Measurements from ENCODE around the gene PAK2. TPM values are rescaled to one million over a fixed set of nuclear protein-coding genes. Genes with fewer than 3 reads are reported as not detected.
"Not testable (repeated sequence)": the region's sequence is repeated elsewhere in the genome, so short reads cannot be mapped to it uniquely, and the experiment has no call there.

PAK2 gene
- 10 to 100 TPM; 84.2 to 90.8 (median 90.5) TPM for polyA plus RNA-seq (ENCODE audit: insufficient read length in 3 of 3)

DNA sequence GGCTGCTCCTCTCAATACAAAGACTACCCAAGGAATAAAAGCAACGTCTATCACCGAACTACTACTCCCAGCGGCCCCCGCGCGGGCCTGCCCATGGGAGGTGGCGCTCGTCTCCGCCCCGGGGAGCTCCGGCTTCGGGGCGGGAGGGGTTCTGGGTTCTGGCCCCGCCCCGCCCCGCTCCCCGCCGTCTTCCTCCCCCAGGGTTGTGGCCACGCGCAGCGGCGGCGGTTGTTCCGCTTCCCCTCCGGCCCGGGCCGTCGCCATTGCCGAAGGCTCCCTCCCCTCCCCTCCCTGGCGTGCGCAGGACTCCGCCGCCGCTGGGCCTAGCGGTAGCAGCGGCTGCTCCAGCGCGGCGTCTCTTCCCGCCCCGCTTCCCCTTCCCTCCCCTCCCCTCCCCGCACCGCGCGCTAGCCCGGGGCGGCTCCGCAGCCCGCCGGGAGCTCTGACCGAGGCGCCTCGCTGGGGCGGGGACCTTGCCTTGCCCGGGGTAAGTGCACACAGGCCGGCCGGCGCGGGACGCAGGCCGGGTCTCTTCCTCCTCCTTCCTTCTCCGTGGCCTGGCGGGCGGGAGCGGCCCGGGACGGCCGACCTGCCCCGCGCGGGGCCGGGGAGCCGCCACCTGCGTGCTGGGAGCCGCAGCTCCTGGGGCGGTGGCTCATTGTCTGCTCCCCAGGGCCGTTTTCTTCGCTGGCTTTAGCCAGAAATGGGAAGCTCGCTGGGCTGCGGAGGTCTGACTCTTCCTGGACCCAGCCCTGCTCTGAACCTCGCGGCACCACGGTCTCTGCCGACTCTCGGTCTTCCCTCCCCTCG lies at the start of gene PAK2:
PAK2 (plus strand) TSS at position 187 of the 810 bp plus-strand sequence. CDS start 42,790 bp downstream, outside the sequence.
- peak in 2 of 3 donors; percentile 65 to 72 for DNase-seq (ENCODE audit: low read depth in 3 of 3, low spot score in 2 of 3)

GRCh38 chr3:196689941-196690660 lies 49.6 kb upstream of the PAK2 start:
- no peak for DNase-seq (ENCODE audit: low read depth in 3 of 3, low spot score in 2 of 3)

DNA sequence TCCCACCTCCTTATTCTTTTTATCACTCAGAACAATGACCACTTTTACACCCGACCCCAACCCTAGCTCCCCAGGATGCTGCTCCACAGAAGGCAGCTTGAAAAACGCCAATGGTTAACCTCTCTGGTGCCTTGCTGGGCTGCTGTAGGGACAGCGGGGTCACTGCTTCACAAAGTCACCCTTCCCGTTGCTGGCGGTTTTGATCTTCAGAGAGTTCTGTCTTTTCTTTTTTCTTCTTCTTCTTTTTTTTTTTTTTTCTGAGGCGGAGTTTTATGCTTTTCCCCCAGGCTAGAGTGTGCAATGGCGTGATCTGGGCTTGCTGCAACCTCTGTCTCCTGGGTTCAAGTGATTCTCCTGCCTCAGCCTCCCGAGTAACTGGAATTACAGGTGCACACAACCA lies 48.3 kb upstream of the PAK2 start:
- DNase-seq (ENCODE audit: low read depth in 3 of 3, low spot score in 2 of 3) = no peak

DNA sequence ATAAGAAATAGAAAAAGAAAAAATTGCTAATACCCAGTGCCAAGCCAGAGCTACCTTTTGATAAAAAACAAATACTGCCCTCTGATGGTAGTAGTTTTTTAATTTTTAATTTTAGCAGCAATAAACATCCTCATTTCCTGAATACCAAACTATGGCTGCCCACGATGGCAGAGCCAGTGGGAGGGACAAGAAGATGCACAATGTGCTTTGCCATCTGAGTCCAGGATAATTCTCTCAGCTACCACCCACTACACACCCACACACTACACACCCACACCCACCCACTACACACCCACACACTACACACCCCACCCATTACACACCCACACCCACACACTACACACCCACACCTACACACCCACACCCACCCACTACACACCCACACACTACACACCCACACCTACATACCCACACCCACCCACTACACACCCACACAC lies 45.4 kb upstream of the PAK2 start:
- no peak for DNase-seq (ENCODE audit: low read depth in 3 of 3, low spot score in 2 of 3)

DNA sequence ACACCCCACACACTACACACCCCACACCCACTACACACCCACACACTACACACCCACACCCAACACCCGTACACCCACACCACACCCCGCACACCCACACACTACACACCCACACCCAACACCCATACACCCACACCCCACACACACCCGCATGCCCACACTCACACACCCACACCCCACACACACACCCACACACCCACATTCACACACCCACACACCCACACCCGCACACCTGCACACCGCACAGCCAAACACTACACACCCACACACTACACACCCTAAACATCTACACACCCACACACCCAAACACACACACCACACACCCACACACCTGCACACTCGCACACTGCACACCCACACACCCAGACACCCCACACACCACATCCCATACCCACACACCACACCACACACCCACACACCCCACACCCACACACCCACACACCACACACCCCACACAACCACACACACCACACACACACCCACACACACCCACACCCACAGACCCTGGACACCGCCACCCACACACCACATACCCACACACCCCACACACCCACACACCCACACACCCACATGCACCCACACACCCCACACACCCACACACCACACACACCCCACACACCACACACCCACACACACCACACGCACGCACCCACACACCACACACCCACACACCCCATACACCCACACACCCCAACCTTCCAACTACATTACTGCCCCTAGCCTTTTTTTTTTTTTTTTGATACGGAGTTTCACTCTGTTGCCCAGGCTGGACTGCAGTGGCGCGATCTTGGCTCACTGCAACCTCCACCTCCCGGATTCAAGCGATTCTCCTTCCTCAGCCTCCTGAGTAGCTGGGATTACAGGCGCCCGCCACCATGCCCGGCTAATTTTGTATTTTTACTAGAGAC lies 44.5 kb upstream of the PAK2 start:
- no peak for DNase-seq (ENCODE audit: low read depth in 3 of 3, low spot score in 2 of 3)

DNA sequence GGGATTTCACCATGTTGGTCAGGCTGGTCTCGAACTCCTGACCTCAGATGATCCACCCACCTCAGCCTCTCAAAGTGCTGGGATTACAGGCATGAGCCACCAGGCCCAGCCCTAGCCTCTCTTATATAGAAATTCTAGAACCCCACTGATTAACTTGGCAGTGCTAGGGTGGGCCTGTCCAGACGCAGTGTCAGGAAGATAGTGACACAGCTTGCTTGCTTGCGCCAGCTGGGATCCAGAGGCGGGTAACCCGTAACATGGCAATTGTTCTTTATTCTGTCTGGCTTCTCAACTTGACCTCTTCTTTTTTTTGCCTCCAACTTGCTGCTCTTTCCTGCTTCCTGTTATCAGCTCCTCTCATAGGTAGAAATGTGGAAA lies 43.8 kb upstream of the PAK2 start:
- no peak for DNase-seq (ENCODE audit: low read depth in 3 of 3, low spot score in 2 of 3)

GRCh38 chr3:196697270-196697669 lies 42.4 kb upstream of the PAK2 start:
- DNase-seq (ENCODE audit: low read depth in 3 of 3, low spot score in 2 of 3) = no peak

GRCh38 chr3:196699749-196700148 lies 39.9 kb upstream of the PAK2 start:
- DNase-seq (ENCODE audit: low read depth in 3 of 3, low spot score in 2 of 3) = no peak

DNA sequence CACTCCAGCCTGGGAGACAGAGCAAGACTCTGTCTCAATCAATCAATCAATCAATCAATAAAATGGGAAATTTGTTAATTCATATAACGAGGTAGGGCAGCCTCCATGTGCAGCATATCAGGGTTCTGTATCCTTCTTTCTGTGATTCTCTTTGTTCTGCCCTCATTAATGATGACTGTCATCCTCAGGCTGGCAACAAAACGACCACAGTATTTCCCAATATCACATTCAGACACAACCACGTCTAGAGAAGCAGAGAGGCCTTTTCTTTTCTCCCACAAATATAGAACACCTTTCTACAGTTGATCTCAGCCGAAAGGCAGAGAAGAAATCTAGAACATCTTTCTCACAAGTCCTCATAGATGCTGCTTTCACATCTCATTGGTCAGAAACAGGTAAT lies 38.9 kb upstream of the PAK2 start:
- DNase-seq (ENCODE audit: low read depth in 3 of 3, low spot score in 2 of 3) = no peak

- no peak for DNase-seq (ENCODE audit: low read depth in 3 of 3, low spot score in 2 of 3)
Measured at GRCh38 chr3:196706327-196706726, 33.3 kb upstream of the PAK2 start.

- no peak for DNase-seq (ENCODE audit: low read depth in 3 of 3, low spot score in 2 of 3)
Measured at GRCh38 chr3:196706731-196707130, 32.9 kb upstream of the PAK2 start.

DNA sequence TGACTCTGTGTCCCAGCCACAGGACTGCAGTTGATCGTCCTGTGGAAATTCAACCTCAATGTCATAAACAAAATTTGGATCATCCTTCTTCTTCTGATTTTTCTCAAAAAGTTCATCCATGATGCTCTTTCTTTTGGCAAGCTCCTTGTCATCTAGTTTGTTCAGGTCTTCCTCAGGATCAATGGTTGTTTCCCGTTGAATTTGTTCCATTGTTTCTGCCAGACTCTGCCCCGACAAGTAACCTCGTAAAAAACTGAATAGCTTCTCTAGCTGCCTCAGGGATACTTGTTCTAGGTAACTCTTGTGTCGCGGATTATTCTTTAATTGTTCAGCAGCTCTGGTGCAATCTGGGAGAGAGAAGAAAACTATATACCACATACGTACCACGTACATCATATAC lies 32.1 kb upstream of the PAK2 start:
- no peak for DNase-seq (ENCODE audit: low read depth in 3 of 3, low spot score in 2 of 3)

DNA sequence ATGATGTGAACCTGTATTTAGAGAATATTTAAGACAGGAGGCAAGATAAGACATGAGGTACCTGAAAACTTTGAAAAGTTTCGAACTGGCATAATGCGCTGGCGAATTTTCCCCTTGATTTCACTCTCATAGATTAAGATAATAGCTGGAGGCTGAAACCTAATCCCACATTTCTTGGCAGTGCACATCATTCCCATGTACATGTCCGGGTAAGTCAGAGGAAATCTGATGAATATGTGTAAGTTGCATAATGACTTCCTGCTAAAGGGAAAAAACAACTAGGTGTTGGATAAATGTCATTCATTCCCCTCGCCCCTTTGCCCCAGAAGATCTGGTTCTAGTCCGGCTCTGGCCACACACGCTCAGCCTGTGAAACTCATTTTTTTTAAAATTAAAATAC lies 31.2 kb upstream of the PAK2 start:
- DNase-seq (ENCODE audit: low read depth in 3 of 3, low spot score in 2 of 3) = no peak

DNA sequence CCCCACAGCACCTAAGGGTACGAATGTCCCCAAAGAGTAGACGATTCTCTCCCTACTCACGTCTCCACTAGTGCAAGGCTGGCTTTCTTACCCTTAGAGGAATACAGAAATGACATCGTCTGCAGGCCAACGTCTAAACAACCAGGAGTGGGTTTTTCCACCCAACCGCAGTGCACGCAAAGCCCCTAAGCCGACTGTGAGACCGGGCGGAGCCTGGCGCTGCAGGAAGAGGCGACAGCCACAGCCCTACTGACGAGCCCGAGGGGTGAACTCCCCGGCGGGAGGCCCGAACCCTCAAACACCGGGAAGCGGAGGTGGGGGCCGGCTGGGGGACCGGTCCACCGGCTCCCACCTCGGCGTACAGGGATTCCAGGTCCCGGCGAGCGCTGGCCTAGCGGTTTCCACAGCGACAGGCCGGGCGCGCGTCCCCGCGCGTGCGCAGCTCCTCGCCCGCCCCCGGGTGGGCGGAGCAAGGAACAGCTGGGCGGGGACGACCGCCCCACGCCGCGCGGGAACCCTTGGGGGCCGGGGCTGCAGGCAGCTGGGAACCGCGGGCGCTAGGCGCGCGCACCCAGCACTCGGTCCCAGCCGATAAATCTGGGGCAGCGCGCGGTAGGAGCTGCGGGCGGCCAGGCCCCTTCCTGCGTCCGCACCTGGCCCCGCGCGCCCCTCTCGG lies 27.7 kb upstream of the PAK2 start, which contains the start of the genes CEP19 and PIGX:
CEP19 (minus strand) TSS at position 413 of the 676 bp plus-strand sequence. CDS start 3,593 bp downstream, outside the sequence.
PIGX (plus strand) TSS at position 540 of the 676 bp plus-strand sequence.
- peak; percentile 74 to 86 (median 85) for DNase-seq (ENCODE audit: low read depth in 3 of 3, low spot score in 2 of 3)

DNA sequence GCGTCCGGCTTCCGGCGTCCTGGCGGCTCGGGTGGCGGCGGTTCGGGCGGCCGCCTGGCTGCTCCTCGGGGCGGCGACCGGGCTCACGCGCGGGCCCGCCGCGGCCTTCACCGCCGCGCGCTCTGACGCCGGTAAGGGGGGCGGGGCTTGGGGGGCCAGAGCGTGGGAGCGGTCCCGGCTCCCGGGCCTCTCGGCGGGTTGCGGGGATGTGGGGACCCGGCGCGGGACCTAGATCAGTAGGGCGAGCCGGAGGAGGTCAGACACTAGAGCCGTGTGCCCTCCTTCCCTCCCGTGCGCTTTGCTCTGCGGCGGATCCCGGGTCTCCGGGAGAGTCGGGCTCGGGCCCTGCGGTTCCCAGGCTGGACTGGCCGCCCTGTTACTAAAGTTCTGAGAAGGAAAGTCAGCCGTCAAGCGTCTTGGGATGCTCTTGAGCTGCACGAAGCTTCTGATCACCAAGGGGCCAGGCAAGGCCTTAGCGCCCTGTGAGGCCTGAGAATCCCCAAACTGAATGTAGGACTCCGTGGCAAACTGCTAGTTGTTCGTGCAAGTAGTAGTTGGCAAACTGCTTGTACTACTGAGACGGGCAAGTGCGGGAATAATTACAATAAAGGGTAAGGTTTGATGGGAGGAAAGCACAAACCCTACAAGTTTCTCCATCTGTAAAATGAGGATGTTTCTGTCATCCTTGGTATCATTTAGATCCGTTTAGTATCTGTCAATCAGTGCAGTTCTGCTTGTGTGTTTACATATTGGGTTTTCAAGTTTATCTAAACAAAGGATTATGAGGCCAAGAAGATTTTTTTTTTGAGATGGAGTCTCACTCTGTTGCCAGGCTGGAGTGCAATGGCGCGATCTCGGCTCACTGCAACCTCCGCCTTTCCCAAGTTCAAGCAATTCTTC lies 26.9 kb upstream of the PAK2 start:
- DNase-seq (ENCODE audit: low read depth in 3 of 3, low spot score in 2 of 3) = peak; percentile 25 to 41 (median 38)

- not testable (repeated sequence) for DNase-seq (ENCODE audit: low read depth in 3 of 3, low spot score in 2 of 3)
Measured at GRCh38 chr3:196717162-196717561, 22.5 kb upstream of the PAK2 start.

DNA sequence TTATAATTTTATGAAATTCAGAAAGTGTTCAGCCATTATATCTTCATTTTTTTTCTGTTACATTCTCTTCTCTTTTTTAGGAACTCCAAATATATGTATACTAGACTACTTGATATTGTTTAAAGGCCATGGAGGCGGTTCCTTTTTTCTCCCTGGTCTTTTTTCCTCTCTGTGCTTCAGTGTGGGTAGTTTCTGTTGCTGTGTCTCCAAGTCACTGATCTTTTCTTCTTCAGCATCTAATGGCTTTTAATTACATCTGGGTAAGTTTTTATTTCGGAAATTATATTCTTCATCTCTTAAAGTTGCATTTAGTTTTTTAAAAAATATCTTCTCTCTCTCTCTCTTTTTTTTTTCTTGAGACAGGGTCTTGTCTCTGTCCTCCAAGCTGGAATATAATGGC lies 18.6 kb upstream of the PAK2 start:
- no peak for DNase-seq (ENCODE audit: low read depth in 3 of 3, low spot score in 2 of 3)

GRCh38 chr3:196726788-196727675 lies 12.6 kb upstream of the PAK2 start:
- DNase-seq (ENCODE audit: low read depth in 3 of 3, low spot score in 2 of 3) = no peak
